ENCODE data around the gene LRRC46.

DNA sequence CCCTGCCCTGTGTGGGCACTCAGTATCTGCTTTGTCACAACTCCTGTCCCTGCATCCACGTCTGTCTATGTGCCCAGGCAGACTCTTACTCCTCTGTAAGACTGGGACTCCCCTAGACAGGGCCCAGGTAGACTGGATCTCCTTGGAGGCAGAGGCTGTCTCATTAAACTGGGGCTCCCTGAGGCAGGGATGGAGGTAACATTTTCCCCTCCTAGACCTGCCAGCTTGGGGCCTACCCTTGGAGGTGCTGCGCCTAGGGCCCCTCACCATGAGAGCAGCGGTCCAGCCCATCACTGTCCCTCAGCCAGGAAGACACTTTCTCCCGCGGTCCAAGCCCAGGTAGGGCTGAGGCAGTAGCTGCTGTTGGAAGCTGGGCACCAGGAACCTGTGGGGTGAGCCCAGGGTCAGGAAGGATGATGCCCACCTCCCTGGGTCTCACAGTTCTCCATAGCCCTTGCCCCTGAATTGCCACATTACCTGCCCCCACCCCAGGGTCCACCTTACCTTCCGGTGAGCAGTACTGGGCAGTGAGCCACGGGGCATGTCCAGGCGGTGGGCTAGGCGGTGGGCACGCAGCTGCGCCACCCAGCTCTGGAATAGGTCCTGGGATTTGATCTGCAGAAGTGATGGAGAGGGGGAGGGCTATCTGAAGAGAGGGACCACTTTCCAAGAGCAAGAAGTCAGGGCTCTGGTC is 13.3 kb upstream of the LRRC46 start:
- TF ChIP-seq, protein P1, sequence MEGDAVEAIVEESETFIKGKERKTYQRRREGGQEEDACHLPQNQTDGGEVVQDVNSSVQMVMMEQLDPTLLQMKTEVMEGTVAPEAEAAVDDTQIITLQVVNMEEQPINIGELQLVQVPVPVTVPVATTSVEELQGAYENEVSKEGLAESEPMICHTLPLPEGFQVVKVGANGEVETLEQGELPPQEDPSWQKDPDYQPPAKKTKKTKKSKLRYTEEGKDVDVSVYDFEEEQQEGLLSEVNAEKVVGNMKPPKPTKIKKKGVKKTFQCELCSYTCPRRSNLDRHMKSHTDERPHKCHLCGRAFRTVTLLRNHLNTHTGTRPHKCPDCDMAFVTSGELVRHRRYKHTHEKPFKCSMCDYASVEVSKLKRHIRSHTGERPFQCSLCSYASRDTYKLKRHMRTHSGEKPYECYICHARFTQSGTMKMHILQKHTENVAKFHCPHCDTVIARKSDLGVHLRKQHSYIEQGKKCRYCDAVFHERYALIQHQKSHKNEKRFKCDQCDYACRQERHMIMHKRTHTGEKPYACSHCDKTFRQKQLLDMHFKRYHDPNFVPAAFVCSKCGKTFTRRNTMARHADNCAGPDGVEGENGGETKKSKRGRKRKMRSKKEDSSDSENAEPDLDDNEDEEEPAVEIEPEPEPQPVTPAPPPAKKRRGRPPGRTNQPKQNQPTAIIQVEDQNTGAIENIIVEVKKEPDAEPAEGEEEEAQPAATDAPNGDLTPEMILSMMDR (IDR thresholded peaks at IDR 0.05 in 4 of 5, conservative IDR thresholded peaks at IDR 0.05 in 1 of 5): no peak
- no peak for TF ChIP-seq POLR2A (IDR thresholded peaks at IDR 0.05)
